Left renal pelvis (tissue), 4 donors: ENCODE measurements around the gene SASH1. TPM values are rescaled to one million over a fixed set of nuclear protein-coding genes. Genes with fewer than 3 reads are reported as not detected.

Experiments used
- DNase-seq, 4 donors: peaks; one replicate each; pipeline ENCODE4 v3.0.0-alpha.2; 2013; ENCODE audit warnings: low read depth in 4 of 4, low spot score in 3 of 4
- polyA plus RNA-seq, 4 donors: library from polyadenylated mRNA; unstranded; fragments of 120-200 nt; gene quantifications; one replicate each; pipeline ENCODE4 v1.2.1, GENCODE V29; 2013; ENCODE audit not compliant: insufficient read length in 4 of 4

SASH1 gene
- polyA plus RNA-seq, 4 donors, result 20.0 to 34.2 (median 27.9) TPM

DNA sequence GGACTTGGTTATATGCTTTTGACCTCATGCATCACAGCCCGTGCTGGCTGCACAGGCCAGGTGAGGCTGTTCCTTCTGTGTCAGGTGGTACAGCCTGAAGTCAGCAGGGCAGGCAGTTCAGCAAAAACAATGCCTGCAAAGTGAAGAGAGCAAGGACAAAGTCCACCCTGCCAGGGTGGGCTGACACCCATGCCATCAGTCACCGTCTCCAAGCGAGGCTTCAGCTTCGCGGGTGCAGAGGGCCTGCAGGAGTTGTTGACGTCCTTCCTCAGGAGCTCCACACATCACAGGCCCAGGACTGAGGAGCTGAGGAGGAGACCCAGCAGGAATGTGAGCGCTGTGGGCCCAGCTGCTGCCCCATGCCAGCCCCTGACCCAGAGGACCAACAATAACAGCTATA is 111.3 kb downstream of the SASH1 start:
- no peak for DNase-seq

GRCh38 chr6:148455225-148455624 is 112.6 kb downstream of the SASH1 start:
- no peak for DNase-seq

GRCh38 chr6:148455674-148456558 is 113.3 kb downstream of the SASH1 start:
- DNase-seq, result no peak

GRCh38 chr6:148457137-148457842 is 114.7 kb downstream of the SASH1 start:
- no peak for DNase-seq

DNA sequence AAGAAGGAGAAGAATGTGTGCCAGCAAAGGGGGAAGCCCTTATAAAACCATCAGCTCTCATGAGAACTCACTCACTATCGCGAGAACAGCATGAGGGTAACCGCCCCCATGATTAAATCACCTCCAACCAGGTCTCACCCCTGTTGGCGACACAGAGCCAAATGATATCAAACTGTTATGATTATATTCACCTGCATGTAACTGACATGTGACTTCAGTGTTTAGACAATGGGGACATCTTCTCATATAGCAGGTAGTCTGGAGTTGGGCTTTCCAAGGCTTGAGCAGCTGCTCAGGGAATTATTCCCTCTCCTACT is 115.2 kb downstream of the SASH1 start:
- no peak for DNase-seq

DNA sequence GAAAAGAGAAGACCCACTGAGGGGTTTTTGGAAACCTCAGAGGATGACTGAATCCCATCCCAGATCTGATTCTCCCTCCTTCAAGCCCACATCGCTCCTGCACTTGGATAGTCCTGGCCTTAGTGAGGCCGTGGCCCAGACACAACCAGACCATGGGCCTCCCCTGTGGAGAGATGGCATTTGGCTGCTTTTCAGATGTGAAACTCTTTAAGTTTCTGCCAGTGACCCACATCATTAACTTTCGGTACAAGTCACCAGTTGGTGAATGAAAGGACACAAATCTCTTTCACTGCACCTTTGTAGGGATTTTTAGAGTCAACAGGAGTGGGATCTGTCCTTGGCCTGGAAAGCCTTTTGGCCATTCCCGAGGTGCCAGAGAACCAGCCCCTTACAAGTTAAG is 116.6 kb downstream of the SASH1 start:
- no peak for DNase-seq

GRCh38 chr6:148460876-148461646 is 118.4 kb downstream of the SASH1 start:
- no peak for DNase-seq

- no peak for DNase-seq
Observed at GRCh38 chr6:148461986-148462577, 119.4 kb downstream of the SASH1 start.

GRCh38 chr6:148463671-148464070 is 121.0 kb downstream of the SASH1 start:
- DNase-seq, result no peak

GRCh38 chr6:148464319-148465010 is 121.8 kb downstream of the SASH1 start:
- DNase-seq, result peak; percentile 50 to 58 (median 53)

DNA sequence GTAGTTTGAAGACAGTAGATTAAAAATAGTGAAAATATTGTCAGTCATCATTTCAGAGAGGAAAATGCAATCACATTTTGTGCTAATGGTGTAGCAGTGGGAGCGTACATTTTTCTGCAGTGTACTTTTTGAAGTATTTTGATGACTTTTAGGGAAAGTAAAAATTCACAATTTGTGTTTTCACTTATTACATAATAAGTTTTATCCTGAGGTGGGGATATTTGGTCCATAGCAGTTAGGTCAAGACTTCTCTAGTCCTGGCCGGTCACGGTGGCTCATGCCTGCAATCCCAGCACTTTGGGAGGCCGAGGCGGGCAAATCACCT is 122.3 kb downstream of the SASH1 start:
- DNase-seq, result no peak

DNA sequence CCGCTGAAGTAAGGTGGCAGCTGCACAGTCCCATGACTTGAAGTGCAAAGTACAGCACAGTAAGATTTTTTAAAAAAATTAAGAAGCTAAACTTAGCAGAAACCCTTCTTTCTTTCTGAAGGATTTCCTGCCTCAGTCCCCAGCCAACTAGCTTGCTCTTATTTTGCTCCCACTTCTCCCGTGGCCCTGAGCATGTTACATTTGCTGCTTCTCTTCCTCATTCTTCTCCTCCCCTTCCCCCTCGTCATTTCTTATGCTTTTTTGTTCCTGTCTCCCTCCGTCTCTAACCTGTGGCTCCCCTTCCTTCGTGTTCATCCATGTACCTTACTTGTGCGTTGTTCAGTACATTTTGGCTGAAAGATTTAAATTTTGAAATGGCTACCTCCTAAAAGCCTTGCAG is 123.0 kb downstream of the SASH1 start:
- no peak for DNase-seq

DNA sequence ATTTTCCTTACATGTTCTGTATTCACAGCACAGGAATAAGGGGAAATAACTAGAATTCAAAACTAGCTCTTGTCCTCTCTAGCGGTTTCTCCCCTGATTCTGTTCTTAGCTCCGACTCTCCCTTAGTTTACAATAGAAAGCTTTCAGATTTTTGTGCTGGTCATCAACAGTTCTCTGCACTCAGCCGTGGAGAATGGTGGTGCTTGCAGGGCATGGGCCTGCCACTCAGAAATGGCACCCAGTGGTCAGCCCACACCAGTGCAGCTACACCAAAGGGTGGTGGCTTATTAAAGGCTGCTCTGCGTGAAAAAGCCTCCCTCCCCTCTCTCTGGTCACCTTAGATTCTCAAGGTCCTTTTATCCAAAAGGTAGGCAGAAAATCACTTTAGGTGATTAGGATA is 123.5 kb downstream of the SASH1 start:
- no peak for DNase-seq

DNA sequence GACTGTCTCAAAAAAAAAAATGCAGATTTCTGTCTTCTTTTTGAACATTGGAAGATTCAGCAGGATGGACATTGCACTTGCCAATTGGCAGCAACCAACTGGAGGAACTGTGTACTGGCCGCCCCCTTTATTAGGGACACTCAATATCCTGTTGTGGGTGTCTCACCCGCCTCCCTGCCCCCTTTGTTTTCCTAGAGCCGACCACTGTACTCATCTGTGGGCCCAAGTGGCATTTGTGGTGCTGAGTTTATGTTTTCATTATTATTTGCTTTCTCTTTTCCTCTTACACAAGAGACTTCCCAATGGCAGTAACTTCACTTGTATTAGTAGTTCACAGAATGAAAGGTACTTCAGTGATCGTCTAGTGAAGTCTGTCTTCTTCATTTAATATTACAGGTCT is 125.3 kb downstream of the SASH1 start:
- no peak for DNase-seq

- DNase-seq, result no peak
Observed at GRCh38 chr6:148470156-148470555, 127.5 kb downstream of the SASH1 start.

- DNase-seq, result no peak
Observed at GRCh38 chr6:148470606-148471465, 128.2 kb downstream of the SASH1 start.

- DNase-seq, result peak in 1 of 4 donors; percentile 30
Observed at GRCh38 chr6:148471624-148472159, 129.1 kb downstream of the SASH1 start.

GRCh38 chr6:148472171-148473105 is 129.8 kb downstream of the SASH1 start:
- DNase-seq, result no peak
